Neural progenitor cell (in vitro differentiated cells): ENCODE results near the gene ERC1. TPM values are rescaled to one million over a fixed set of nuclear protein-coding genes. Genes with fewer than 3 reads are reported as not detected.

ENCODE experiments used
- DNase-seq: peaks from one replicate; pipeline ENCODE4 v3.0.0-alpha.2; 2016; ENCODE audit warnings: low spot score
- H2AFZ ChIP-seq: fragments of 200-600 bp; sonication (generic); replicated peaks from 2 replicates; pipeline ENCODE4 v1.6.1; 2016; ENCODE audit warnings: antibody characterized with exemption
- H3F3A ChIP-seq: fragments of 200-600 bp; sonication (generic); 2 replicates; pipeline ENCODE4 v1.6.1; 2016; ENCODE audit warnings: antibody characterized with exemption, low read depth
- H3K27ac ChIP-seq: fragments of 200-600 bp; sonication (generic); 2 replicates; pipeline ENCODE4 v1.5.1; 2016; ENCODE audit warnings: mild to moderate bottlenecking
- H3K27me3 ChIP-seq: fragments of 200-600 bp; sonication (generic); 2 replicates; pipeline ENCODE4 v1.6.1; 2016; ENCODE audit warnings: mild to moderate bottlenecking, moderate library complexity
- H3K36me3 ChIP-seq: fragments of 200-600 bp; sonication (generic); 2 replicates; pipeline ENCODE4 v1.5.1; 2016
- H3K4me1 ChIP-seq: fragments of 200-600 bp; sonication (generic); 2 replicates; pipeline ENCODE4 v1.6.1; 2016; ENCODE audit warnings: mixed run types
- H3K4me2 ChIP-seq: fragments of 200-600 bp; sonication (generic); 2 replicates; pipeline ENCODE4 v1.6.1; 2016
- H3K4me3 ChIP-seq: fragments of 200-600 bp; sonication (generic); 2 replicates; pipeline ENCODE4 v1.5.1; 2016
- H3K79me2 ChIP-seq: fragments of 200-600 bp; sonication (generic); 2 replicates; pipeline ENCODE4 v1.6.1; 2016; ENCODE audit warnings: low read depth
- H3K9ac ChIP-seq: fragments of 200-600 bp; sonication (generic); 2 replicates; pipeline ENCODE4 v1.6.1; 2016
- H3K9me3 ChIP-seq: fragments of 200-600 bp; sonication (generic); 2 replicates; pipeline ENCODE4 v1.5.1; 2016; ENCODE audit warnings: low read depth
- H4K20me1 ChIP-seq: fragments of 200-600 bp; sonication (generic); 2 replicates; pipeline ENCODE4 v1.6.1; 2016; ENCODE audit warnings: low read depth
- H3K27ac Mint-ChIP-seq: 3 replicates; pipeline ENCODE4 v1.8.0; 2021; ENCODE audit warnings: mixed read lengths
- H3K27me3 Mint-ChIP-seq: 2 replicates; pipeline ENCODE4 v1.8.0; 2022; ENCODE audit warnings: low read depth, mild to moderate bottlenecking, inconsistent platforms, moderate library complexity, mixed read lengths; ENCODE audit not compliant: insufficient read depth
- H3K36me3 Mint-ChIP-seq: 3 replicates; pipeline ENCODE4 v1.8.0; 2021; ENCODE audit warnings: mixed read lengths
- H3K4me1 Mint-ChIP-seq: 3 replicates; pipeline ENCODE4 v1.8.0; 2021; ENCODE audit warnings: mixed read lengths
- H3K4me3 Mint-ChIP-seq: 3 replicates; pipeline ENCODE4 v1.8.0; 2021; ENCODE audit warnings: mild to moderate bottlenecking, moderate library complexity, mixed read lengths
- H3K9me3 Mint-ChIP-seq: 3 replicates; pipeline ENCODE4 v1.8.0; 2020; ENCODE audit warnings: mixed read lengths
- EZH2 ChIP-seq: fragments of 200-600 bp; sonication (generic); IDR thresholded peaks from 2 replicates; pipeline ENCODE4 v1.6.1; 2017; ENCODE audit warnings: antibody characterized with exemption, mild to moderate bottlenecking, moderate library complexity
- EZH2phosphoT487 ChIP-seq: fragments of 200-600 bp; sonication (generic); IDR thresholded peaks from 2 replicates; pipeline ENCODE4 v1.6.1; 2017; ENCODE audit warnings: antibody characterized with exemption
- total RNA-seq: library from RNA; depleted of rRNA; stranded (reverse); fragments of >200 nt; gene quantifications from 2 replicates; pipeline ENCODE4 v1.2.3, GENCODE V29; 2015; ENCODE audit warnings: low replicate concordance
- TF ChIP-seq, protein P1 (sequence below): fragments of 200-600 bp; sonication (generic); IDR thresholded peaks from 2 replicates; pipeline ENCODE4 v1.5.1; 2017; ENCODE audit warnings: antibody characterized with exemption, mild to moderate bottlenecking

ERC1 gene
- total RNA-seq, 1 donor from 2014 or later: 27.5 TPM

GRCh38 chr12:1504304-1504894, 513.4 kb downstream of the ERC1 start:
- Histone ChIP-seq H3K4me1 (no peaks in the 10 kb centered on the region), H3K4me2 (no peak overlapping the region), H3K36me3 (no peaks in the 10 kb centered on the region), H3K27ac (no peak overlapping the region), H3K4me3 (no peak overlapping the region), H3K9me3 (no peaks in the 10 kb centered on the region), H3K9ac (no peak overlapping the region), H4K20me1 (no peaks in the 10 kb centered on the region), H2AFZ (no peak overlapping the region), H3K79me2 (no peaks in the 10 kb centered on the region), H3K27me3 (no peaks in the 10 kb centered on the region), H3F3A (no peaks in the 10 kb centered on the region)
- no peaks in the 10 kb centered on the region for H3K9me3 Mint-ChIP-seq
- no peaks in the 10 kb centered on the region for H3K36me3 Mint-ChIP-seq
- H3K27me3 Mint-ChIP-seq: peaks cover 14% of the 10 kb centered on the region
- TF ChIP-seq, protein P1, sequence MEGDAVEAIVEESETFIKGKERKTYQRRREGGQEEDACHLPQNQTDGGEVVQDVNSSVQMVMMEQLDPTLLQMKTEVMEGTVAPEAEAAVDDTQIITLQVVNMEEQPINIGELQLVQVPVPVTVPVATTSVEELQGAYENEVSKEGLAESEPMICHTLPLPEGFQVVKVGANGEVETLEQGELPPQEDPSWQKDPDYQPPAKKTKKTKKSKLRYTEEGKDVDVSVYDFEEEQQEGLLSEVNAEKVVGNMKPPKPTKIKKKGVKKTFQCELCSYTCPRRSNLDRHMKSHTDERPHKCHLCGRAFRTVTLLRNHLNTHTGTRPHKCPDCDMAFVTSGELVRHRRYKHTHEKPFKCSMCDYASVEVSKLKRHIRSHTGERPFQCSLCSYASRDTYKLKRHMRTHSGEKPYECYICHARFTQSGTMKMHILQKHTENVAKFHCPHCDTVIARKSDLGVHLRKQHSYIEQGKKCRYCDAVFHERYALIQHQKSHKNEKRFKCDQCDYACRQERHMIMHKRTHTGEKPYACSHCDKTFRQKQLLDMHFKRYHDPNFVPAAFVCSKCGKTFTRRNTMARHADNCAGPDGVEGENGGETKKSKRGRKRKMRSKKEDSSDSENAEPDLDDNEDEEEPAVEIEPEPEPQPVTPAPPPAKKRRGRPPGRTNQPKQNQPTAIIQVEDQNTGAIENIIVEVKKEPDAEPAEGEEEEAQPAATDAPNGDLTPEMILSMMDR: no peak
- TF ChIP-seq EZH2phosphoT487 (no peak), EZH2 (no peak)
- H3K4me3 Mint-ChIP-seq: no peak overlapping the region
- H3K27ac Mint-ChIP-seq: no peak overlapping the region
- DNase-seq: no peak
- H3K4me1 Mint-ChIP-seq: peaks cover 11% of the 10 kb centered on the region

GRCh38 chr12:1504895-1505311, 513.9 kb downstream of the ERC1 start:
- Histone ChIP-seq H4K20me1 (no peaks in the 10 kb centered on the region), H3K36me3 (no peaks in the 10 kb centered on the region), H3K9ac (no peak overlapping the region), H3K9me3 (no peaks in the 10 kb centered on the region), H3K4me2 (no peak overlapping the region), H3K79me2 (no peaks in the 10 kb centered on the region), H3F3A (no peaks in the 10 kb centered on the region), H2AFZ (no peak overlapping the region), H3K27ac (no peak overlapping the region), H3K4me1 (no peaks in the 10 kb centered on the region), H3K4me3 (no peak overlapping the region), H3K27me3 (no peaks in the 10 kb centered on the region)
- TF ChIP-seq EZH2phosphoT487: no peak
- no peak for TF ChIP-seq EZH2
- TF ChIP-seq, protein P1: no peak
- Mint-ChIP-seq H3K27ac (no peak overlapping the region), H3K36me3 (no peaks in the 10 kb centered on the region), H3K9me3 (no peaks in the 10 kb centered on the region), H3K4me3 (no peak overlapping the region), H3K4me1 (peaks cover 16% of the 10 kb centered on the region), H3K27me3 (peaks cover 17% of the 10 kb centered on the region)
- no peak for DNase-seq

DNA sequence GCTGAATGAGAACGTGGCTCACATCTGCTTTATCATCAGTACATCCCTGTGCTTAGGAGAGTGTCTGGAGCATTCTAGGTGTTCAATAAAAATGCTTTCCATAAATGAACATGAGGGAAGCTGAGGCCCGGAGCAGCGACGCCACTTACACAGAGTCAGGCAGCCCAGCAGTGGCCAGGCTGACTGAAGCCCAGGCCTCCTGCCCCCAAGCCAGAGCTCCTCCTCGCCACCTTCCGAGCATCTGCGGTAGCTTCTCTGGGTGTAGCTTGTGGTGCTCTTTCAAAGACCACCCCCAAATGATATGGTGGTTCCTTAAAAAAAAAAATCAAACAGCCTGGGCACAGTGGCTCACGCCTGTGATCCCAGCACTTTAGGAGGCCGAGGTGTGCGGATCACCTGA, 514.6 kb downstream of the ERC1 start:
- no peak for DNase-seq

More for the DNA sequence above, 514.6 kb downstream of the ERC1 start:
- Histone ChIP-seq H3K4me3 (no peak overlapping the region), H3K79me2 (no peaks in the 10 kb centered on the region), H3K9me3 (no peaks in the 10 kb centered on the region), H3F3A (peaks cover 4% of the 10 kb centered on the region), H3K4me1 (no peaks in the 10 kb centered on the region), H3K27ac (no peak overlapping the region), H3K27me3 (no peaks in the 10 kb centered on the region), H3K9ac (no peak overlapping the region), H4K20me1 (no peaks in the 10 kb centered on the region), H3K36me3 (no peaks in the 10 kb centered on the region), H3K4me2 (no peak overlapping the region), H2AFZ (no peak overlapping the region)
- peaks cover 19% of the 10 kb centered on the region for H3K27me3 Mint-ChIP-seq
- no peaks in the 10 kb centered on the region for H3K36me3 Mint-ChIP-seq
- TF ChIP-seq, protein P1: no peak
- TF ChIP-seq EZH2 (no peak), EZH2phosphoT487 (no peak)
- no peak overlapping the region for H3K27ac Mint-ChIP-seq
- peaks cover 23% of the 10 kb centered on the region for H3K4me1 Mint-ChIP-seq
- no peak overlapping the region for H3K4me3 Mint-ChIP-seq
- no peaks in the 10 kb centered on the region for H3K9me3 Mint-ChIP-seq
